Articular chondrocyte of knee joint (primary cell): ENCODE measurements around the gene SNCB. TPM values are rescaled to one million over a fixed set of nuclear protein-coding genes. Genes with fewer than 3 reads are reported as not detected.

Source experiments
- small RNA-seq: library from RNA; depleted of rRNA; stranded (forward); fragments of <200 nt; gene quantifications from one replicate; pipeline ENCODE3, GENCODE V24; 2012
- total RNA-seq: library from RNA; depleted of rRNA; stranded (reverse); fragments of >200 nt; gene quantifications from 2 replicates; pipeline ENCODE4 v1.2.3, GENCODE V29; 2012

Gene SNCB
- not detected in 2 replicates for total RNA-seq

GRCh38 chr5:176629853-176630680 lies at the start of gene SNCB, which contains the start of gene EIF4E1B:
Gene SNCB, minus strand, starts transcription at chr5:176630534. Its CDS starts 880 bp downstream, at chr5:176629654.
Gene EIF4E1B, plus strand, starts transcription at chr5:176630675. Its CDS starts 12,113 bp downstream, at chr5:176642788.

GRCh38 chr5:176647030-176647842 lies 16.9 kb upstream of the SNCB start, which contains the start of gene TSPAN17:
Gene TSPAN17, plus strand, starts transcription at chr5:176647484. Its CDS starts 132 bp downstream, at chr5:176647616.

GRCh38 chr5:176609724-176610434 lies 20.5 kb downstream of the SNCB start, which contains the start of gene GPRIN1:
Gene GPRIN1, minus strand, starts transcription at chr5:176610156. Its CDS starts 10,322 bp downstream, at chr5:176599834.

Small RNA genes lying within 50 kb of the gene (small RNA-seq; reads per million reads assigned to genes)
- gene MIR4281, result not detected

Other genes starting within 250 kb of the SNCB start
- 9.4 and 10.7 TPM in 2 replicates for gene NOP16, start 241.9 kb downstream of the SNCB start, total RNA-seq
- 28.2 and 38.8 TPM in 2 replicates for gene HIGD2A, start 241.8 kb downstream of the SNCB start, total RNA-seq
- gene CLTB, start 214.0 kb downstream of the SNCB start, total RNA-seq, result 88.3 and 98.3 TPM in 2 replicates
- 54.6 and 59.6 TPM in 2 replicates for gene FAF2, start 182.1 kb downstream of the SNCB start, total RNA-seq
- gene RNF44, start 93.1 kb downstream of the SNCB start, total RNA-seq, result 4.0 and 4.1 TPM in 2 replicates
- gene CDHR2, start 81.2 kb downstream of the SNCB start, total RNA-seq, result not detected in 2 replicates
- 1.7 and 2.8 TPM in 2 replicates for gene GPRIN1, start 20.4 kb downstream of the SNCB start, total RNA-seq
- not detected in 2 replicates for gene EIF4E1B, start 141 bp upstream of the SNCB start, total RNA-seq
- gene TSPAN17, start 16.9 kb upstream of the SNCB start, total RNA-seq, result 24.9 and 27.4 TPM in 2 replicates
- gene UNC5A, start 180.0 kb upstream of the SNCB start, total RNA-seq, result not detected in 2 replicates